Renal cortex interstitium (tissue), 15 donors: ENCODE measurements around the gene P3H3. TPM values are rescaled to one million over a fixed set of nuclear protein-coding genes. Genes with fewer than 3 reads are reported as not detected.
A peak's percentile ranks its signal among the peaks of the same experiment; 100 is the strongest.

Experiments
- DNase-seq, 11 donors: peaks; one replicate each; pipeline ENCODE4 v3.0.0-alpha.2; 2013; ENCODE audit warnings: low read depth in 9 of 11, low spot score in 4 of 11; ENCODE audit errors: extremely low read depth in 1 of 11
- long read RNA-seq, 16 experiments: transcript quantifications; one replicate each; lab custom pipeline, GENCODE V29; 2026
- polyA plus RNA-seq, 3 donors: library from polyadenylated mRNA; unstranded; fragments of 120-200 nt; gene quantifications; one replicate each; pipeline ENCODE4 v1.2.1, GENCODE V29; 2013; ENCODE audit not compliant: insufficient read length in 3 of 3

The P3H3 gene, protein sequence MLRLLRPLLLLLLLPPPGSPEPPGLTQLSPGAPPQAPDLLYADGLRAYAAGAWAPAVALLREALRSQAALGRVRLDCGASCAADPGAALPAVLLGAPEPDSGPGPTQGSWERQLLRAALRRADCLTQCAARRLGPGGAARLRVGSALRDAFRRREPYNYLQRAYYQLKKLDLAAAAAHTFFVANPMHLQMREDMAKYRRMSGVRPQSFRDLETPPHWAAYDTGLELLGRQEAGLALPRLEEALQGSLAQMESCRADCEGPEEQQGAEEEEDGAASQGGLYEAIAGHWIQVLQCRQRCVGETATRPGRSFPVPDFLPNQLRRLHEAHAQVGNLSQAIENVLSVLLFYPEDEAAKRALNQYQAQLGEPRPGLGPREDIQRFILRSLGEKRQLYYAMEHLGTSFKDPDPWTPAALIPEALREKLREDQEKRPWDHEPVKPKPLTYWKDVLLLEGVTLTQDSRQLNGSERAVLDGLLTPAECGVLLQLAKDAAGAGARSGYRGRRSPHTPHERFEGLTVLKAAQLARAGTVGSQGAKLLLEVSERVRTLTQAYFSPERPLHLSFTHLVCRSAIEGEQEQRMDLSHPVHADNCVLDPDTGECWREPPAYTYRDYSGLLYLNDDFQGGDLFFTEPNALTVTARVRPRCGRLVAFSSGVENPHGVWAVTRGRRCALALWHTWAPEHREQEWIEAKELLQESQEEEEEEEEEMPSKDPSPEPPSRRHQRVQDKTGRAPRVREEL
- polyA plus RNA-seq = 10 to 100 TPM; 24.4 to 41.2 (median 35.2) TPM
- long read RNA-seq, donor 1, partial matches to known transcripts = 5 of 6 reads
- long read RNA-seq, donor 1, other reads (novel, unspliced or antisense) = 0 of 6 reads
- long read RNA-seq, donor 2, partial matches to known transcripts = 0 of 3 reads
- long read RNA-seq, donor 2, other reads (novel, unspliced or antisense) = 0 of 3 reads
- long read RNA-seq, donor 3, transcript P3H3-201 (15 exons, 2,632 nt) = major isoform, 5 of 11 reads
- long read RNA-seq, donor 3, partial matches to known transcripts = 6 of 11 reads
- long read RNA-seq, donor 3, other reads (novel, unspliced or antisense) = 0 of 11 reads
- long read RNA-seq, donor 4, partial matches to known transcripts = 0 of 2 reads
- long read RNA-seq, donor 4, other reads (novel, unspliced or antisense) = 0 of 2 reads
- long read RNA-seq, donor 5 = 0 reads
- long read RNA-seq, donor 6, partial matches to known transcripts = 0 of 3 reads
- long read RNA-seq, donor 6, other reads (novel, unspliced or antisense) = 0 of 3 reads
- long read RNA-seq, donor 7, partial matches to known transcripts = 0 of 3 reads
- long read RNA-seq, donor 7, other reads (novel, unspliced or antisense) = 0 of 3 reads
- long read RNA-seq, donor 8, transcript P3H3-201 (15 exons, 2,632 nt) = major isoform, 8 of 8 reads
- long read RNA-seq, donor 8, partial matches to known transcripts = 0 of 8 reads
- long read RNA-seq, donor 8, other reads (novel, unspliced or antisense) = 0 of 8 reads
- long read RNA-seq, donor 9, partial matches to known transcripts = 0 of 2 reads
- long read RNA-seq, donor 9, other reads (novel, unspliced or antisense) = 0 of 2 reads
- long read RNA-seq, donor 10, transcript P3H3-201 (15 exons, 2,632 nt) = major isoform, 7 of 12 reads
- long read RNA-seq, donor 10, partial matches to known transcripts = 5 of 12 reads
- long read RNA-seq, donor 10, other reads (novel, unspliced or antisense) = 0 of 12 reads
- long read RNA-seq, donor 11, partial matches to known transcripts = 0 of 1 reads
- long read RNA-seq, donor 11, other reads (novel, unspliced or antisense) = 0 of 1 reads
- long read RNA-seq, donor 12, partial matches to known transcripts = 0 of 4 reads
- long read RNA-seq, donor 12, other reads (novel, unspliced or antisense) = 0 of 4 reads
- long read RNA-seq, donor 13 = 0 reads
- long read RNA-seq, donor 14, partial matches to known transcripts = 0 of 2 reads
- long read RNA-seq, donor 14, other reads (novel, unspliced or antisense) = 0 of 2 reads
- long read RNA-seq, donor 15, partial matches to known transcripts = 0 of 2 reads
- long read RNA-seq, donor 15, other reads (novel, unspliced or antisense) = 0 of 2 reads
- long read RNA-seq, donor 16, transcript P3H3-201 (15 exons, 2,632 nt) = major isoform, 9 of 22 reads
- long read RNA-seq, donor 16, partial matches to known transcripts = 13 of 22 reads
- long read RNA-seq, donor 16, other reads (novel, unspliced or antisense) = 0 of 22 reads

DNA sequence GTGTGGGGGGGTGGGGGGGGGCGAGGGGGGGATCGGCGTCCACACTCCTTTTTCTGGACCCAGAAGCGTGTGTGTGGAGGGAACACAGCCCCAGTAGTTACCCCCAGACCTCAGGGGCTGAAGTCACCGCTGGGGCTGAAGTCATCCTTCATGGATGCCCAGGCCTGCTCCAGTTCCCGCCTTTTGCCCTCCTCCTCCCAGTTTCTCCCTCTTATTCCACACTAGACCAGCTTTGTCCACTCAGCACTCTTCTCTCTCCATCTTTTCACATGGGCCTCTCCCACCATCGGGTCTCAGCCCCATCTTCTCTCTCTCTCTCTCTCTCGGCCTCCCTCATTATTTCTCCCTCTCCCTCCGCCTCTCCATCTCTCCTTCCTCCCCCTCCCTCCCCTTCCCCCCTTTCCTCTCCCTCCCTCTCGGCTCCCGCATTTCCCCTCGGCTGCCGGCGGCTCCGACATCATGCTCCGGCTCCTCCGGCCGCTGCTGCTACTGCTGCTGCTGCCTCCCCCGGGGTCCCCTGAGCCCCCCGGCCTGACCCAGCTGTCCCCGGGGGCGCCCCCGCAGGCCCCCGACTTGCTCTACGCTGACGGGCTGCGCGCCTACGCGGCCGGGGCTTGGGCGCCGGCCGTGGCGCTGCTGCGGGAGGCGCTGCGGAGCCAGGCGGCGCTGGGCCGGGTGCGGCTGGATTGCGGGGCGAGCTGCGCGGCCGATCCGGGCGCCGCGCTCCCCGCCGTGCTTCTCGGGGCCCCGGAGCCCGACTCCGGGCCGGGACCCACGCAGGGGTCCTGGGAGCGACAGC is at the start of gene P3H3:
TSS of gene P3H3 (plus strand) at position 426 of the 799 bp plus-strand sequence. CDS start at position 460, 34 bp downstream.
- DNase-seq = peak in 1 of 11 donors; percentile 45

DNA sequence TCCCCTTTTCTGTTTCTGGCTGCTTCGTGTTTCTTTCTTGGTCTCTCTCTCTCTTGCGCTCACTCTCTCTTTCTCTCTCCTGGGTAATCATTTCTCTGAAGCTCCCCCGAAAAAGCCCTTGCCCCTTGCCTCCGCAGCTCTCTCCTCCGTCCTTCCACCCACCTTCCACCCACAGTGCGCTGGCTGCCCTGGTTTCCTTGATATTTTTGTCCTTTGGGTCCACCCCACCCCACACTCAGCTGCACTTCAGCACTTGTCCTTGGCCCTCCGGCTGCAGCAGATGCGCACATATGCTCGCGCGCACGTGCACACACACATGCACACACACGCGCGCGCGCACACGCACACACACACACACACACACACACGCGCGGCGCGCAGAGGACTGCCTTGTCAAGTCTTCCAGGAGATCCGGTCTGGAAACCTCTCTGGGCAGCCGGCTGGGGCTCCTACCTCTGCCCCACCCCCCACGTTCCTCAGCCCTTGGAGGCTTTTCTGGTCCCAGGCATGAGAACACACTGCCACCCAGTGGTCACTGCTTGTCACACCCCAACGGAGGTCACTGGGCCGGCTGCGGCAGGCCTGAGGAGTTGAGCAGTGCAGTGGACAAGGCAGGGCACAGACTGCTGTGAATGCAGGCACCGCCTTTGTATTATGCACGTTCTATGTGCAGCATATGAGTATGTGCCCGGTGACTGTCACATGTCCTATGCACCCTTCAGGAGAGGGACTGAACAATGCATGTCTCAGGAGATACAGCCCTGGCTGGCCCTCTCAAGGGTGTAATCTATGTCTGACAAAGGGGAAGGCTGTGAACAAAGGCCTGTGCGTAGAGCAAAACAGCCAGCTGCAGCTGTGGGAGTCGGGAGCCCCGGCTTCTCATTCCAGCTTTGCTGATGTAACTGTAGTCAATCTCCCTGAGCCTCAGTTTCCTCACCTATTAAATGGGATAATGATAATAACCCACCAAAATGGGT is 49.3 kb upstream of the P3H3 start:
- peak; percentile 85 to 96 (median 92) for DNase-seq

DNA sequence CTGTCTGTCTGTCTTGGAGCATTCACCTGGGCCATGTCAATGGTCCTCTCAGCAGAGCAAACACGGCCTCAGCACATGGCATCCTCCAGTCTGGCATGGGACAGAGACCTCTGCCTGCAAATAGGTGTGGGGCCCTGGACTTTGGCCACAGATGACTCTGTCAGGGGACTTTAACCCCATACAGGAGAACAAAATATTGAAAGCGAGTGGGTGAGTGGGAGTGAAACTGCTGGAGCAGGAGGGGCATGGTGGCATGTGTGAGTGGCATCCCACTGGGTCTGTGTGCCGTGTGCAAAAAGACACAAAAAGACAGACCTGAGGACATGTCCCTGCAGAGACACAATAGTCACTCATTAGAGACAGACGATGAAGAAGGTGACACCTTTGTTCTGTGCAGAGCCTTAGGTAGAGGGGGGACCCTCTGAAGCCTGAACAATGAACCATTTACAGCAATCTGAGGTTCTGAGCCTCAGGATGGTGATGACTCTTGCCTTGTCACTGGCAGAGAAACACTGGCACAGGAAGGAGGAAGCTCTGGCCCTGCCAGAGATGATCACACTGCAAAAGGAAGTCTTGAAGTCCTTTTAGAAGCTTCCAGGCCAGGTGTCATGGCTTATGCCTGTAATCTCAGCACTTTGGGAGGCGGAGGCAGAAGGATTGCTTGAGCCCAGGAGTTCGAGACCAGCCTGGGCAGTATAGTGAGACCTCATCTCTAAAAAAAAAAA is 48.3 kb upstream of the P3H3 start:
- DNase-seq = no peak

DNA sequence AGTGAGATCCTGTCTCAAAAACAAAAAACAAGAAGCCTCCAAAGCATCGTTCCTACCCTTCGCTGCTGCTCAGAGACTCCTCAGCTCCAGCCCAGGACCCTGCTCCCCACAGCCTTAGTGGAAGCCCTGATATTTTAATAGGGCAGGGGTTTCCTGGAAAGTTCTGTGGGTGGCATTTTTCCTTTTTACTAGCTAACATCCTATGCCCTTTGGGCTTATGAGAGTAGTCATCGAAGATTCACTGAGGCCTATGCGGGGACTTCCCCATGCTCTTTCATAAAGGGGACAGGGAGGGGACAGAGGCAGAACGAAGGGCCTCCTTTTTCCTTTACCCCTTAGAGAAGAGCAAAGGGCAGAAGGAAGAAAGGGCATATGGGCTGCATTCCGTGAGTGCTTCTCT is 47.6 kb upstream of the P3H3 start:
- DNase-seq = no peak

DNA sequence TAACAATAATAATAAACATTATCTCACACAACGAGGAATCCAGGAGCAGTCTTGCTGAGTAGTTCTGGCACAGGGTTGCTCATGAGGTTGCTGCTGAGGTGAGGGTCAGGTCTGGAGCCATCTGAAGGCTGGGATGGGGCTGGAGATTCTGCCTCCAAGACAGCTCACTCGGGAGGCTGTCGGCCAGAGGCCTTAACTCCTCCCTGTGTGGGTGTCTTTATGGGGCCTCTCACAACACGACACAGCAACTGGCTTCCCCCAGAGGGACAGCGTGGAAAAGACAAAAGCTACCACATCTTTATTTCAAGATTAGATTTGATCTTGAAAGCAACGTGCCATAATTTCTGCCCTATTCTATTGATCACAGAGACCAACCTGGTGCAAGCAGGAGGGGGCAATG is 46.1 kb upstream of the P3H3 start:
- DNase-seq = no peak

DNA sequence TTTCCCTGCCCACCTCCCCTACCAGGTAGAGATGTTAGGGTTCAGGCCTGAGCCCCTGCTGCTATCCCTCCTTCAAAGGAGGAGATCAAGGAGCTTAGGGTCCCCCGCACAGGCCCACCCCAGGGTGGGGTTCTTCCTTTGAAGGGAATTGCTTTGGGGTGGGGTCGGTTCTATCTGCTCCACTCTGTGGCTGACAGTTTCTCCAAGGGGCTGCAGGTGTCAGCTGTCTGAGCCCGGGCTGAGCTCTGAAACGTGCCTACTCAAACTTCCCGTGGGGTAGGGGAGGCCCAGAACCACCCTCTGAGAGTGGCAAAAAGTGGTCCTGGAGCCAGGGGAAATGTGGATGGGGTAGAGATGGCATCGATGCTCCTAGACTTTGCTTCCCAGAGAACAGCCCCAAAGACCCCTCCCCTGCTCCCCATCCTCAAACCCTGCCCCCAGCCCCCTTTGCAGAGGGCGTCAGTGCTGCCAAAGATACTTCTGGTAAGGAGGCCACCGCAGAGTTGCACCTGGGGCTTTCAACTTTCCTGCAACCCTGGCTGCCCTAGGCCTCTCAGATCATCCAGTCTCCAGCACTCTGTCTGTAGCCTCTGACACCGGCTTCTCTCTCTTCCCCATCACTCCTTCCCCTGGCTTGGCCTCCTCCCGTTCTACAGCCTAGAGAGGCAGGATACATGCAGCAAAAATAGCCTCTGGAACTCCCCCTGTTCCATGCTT is 45.2 kb upstream of the P3H3 start:
- DNase-seq = no peak

DNA sequence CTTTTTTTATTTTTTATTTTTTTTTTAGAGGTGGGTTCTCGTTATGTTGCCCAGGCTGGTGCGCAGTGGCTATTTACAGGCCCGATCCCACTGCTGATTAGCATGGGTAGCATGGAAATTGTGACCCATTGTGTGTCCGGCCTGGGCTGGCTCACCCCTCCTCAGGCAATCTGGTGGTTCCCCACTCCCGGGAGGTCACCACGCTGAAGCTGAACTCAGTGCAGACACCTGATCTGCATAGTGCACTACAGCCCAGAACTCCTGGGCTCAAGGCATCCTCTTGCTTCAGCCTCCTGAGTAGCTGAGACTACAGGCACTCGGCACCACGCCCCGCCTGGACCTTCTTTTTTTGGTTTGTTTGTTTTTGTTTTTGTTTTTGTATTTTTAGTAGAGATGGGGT is 44.4 kb upstream of the P3H3 start:
- DNase-seq = no peak

DNA sequence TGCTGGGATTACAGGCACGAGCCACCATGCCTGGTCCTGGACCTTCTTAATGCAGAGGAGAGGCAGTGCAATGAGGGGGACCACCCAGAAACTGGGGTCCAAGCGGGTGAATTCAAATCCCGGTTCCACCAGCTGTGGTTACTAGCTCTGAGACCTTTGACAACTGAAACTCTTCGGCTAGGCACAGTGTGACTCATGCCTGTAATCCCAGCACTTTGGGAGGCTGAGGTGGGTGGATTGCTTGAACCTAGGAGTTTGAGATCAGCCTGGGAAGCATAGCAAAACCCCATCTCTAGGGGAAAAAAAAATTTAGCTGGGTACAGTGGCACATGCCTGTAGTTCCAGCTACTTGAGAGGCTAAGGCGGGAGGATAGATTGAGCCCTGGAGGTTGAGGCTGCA is 43.9 kb upstream of the P3H3 start:
- DNase-seq = no peak

DNA sequence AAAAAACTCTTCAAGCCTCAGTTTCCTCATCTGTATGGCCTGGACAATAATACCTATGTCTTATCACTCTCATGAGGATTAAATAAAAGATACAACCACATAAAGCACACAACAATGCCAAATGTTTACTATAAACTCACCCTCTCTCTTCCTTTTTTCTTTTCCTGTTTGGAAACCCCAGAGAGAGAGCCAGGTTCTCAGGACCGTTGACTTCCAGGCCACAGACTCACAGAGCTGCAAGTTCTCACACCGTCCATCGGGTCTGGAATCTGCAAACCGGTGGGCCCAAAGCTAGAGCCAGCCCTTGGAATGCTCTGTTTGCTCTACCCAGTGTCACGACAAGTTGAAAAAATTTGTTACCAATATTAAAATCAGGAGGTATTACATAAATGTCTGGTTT is 43.4 kb upstream of the P3H3 start:
- no peak for DNase-seq

DNA sequence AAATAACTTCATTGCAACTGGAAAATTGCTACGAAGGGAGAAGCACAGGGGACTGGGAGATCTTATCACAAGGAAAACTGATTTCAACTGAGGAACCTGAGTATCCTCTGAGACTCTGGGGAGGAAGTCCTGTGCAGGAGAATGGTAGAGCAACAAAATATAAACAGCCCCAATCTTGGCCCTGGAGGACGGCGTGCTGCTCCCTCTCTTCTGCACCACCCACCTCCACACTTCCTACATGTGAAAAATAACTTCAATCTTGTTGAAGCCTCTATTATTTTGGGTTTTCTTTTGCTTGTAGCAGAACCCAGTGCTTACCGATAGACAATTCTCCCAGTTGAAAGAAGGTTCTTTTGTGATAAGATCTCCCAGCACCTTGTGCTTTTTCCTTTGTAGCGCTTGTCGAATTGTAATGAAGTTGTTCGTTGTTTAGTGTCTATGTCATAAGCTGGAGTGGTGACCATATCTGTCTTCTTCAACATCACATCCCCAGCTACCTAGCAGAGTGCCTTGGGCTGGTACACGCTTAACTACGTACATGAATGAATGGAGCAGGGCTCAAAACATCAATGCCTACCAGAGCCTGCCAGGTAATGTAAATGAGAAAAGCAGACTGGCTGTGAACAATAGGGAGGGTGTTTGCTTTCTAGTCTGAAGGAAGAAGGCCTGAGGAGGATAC is 41.7 kb upstream of the P3H3 start:
- DNase-seq = no peak

DNA sequence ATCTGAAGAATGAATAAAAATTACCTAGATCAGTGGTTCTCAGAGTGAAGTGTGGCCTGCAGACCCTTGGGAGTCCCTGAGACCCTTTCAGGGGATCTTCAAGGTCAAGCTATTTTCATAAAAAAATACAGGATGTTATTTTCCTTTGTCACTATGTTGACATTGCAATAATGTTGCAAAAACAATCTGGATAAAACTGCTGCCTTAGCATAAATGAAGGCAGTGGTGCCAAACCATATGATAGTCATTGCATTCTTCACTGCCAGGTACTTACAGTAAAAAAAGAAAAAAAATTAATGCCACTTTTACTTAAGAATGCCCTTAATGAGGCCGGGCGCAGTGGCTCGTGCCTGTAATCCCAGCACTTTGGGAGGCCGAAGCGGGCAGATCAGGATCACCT is 40.9 kb upstream of the P3H3 start:
- DNase-seq = no peak

DNA sequence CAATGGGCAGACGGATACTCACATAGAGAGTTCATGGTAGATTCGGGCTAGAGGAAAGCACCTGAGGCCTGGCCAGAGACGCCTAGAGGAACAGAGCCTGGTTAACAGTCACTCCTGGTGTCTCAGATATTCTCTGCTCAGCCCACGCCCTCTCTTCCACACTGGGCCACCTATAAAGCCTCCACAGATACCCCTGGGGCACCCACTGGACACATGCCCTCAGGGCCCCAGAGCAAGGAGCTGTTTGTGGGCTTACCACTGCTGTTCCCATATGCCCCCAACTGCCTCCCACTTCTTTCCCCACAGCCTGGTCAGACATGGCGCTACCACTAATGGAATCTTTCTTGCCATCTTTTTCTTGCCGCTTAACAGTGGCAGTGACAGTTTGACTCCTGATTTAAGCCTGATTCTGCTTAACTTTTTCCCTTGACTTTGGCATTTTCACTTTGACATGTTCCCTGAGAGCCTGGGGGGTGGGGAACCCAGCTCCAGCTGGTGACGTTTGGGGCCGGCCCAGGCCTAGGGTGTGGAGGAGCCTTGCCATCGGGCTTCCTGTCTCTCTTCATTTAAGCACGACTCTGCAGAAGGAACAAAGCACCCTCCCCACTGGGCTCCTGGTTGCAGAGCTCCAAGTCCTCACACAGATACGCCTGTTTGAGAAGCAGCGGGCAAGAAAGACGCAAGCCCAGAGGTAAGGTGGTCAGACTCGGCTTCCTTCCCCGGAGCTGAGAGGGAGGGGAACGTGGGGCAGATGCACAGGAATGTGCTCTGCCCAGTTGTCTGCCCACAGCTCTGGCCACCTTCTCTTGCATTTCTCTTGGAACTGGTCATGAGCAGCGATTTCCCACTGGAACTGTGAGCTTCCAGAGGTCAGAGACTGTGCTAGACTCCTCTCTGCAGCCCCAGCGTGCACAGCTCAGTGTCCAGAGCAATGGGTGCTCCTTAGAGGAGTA is 39.0 kb upstream of the P3H3 start, which contains the start of gene CD4:
TSS of gene CD4 (plus strand) at position 557 of the 953 bp plus-strand sequence. CDS start 10,611 bp downstream, outside the sequence.
- no peak for DNase-seq
